ENCODE data around the gene AKAP13.

GRCh38 chr15:85718271-85718971 is 338.0 kb downstream of the AKAP13 start:
- TF ChIP-seq POLR2A (IDR thresholded peaks at IDR 0.05) (no peak), CTCF (IDR thresholded peaks at IDR 0.05) (no peak), EP300 (IDR thresholded peaks at IDR 0.05) (no peak)
